ENCODE results near the gene CCDC190.

CCDC190 gene

DNA sequence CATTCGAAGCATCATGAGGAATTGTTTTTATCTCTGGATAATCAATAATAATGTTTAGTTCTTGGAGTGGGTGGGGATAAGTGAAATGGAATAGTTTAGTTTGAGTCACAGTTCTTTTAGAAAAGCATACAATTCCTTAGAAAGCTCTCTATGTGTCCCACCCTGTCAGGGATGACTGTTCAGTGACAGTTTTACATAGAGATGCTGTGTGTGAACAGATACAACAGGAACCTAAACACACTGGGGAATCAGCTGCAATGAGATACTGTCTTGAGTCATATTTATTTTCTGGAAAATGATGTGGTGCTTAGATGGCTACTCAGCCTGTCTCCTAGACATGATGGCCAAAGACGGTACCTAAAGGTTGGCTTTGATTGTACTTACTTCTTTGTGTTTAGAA, 25.7 kb upstream of the CCDC190 start:
- no peaks in the 10 kb centered on the region for H3F3A ChIP-seq (ENCODE audit: low read depth)
- no peaks in the 10 kb centered on the region for H3K9me2 ChIP-seq (replicated peaks; ENCODE audit: low read depth, low read length)
- H3K4me1 ChIP-seq (ENCODE audit: insufficient read depth, low read length, poor library complexity, severe bottlenecking) = no peaks in the 10 kb centered on the region
- H3K9me3 ChIP-seq (ENCODE audit: insufficient read depth, low read depth, low read length) = no peaks in the 10 kb centered on the region
- H3K36me3 ChIP-seq (ENCODE audit: insufficient read depth, low read length) = no peaks in the 10 kb centered on the region
- H2AFZ ChIP-seq (ENCODE audit: low read length) = no peak overlapping the region
- H3K4me3 ChIP-seq (ENCODE audit: low read length, poor library complexity, severe bottlenecking) = no peak overlapping the region
- H4K20me1 ChIP-seq (ENCODE audit: insufficient read depth, low read length, poor library complexity, severe bottlenecking) = no peaks in the 10 kb centered on the region
- H3K27me3 ChIP-seq (ENCODE audit: insufficient read depth, low read length, poor library complexity, severe bottlenecking) = no peaks in the 10 kb centered on the region
- no peak overlapping the region for H3K4me2 ChIP-seq (ENCODE audit: low read depth, low read length, poor library complexity, severe bottlenecking)
- no peak for TF ChIP-seq EZH2phosphoT487 (IDR thresholded peaks at IDR 0.05; ENCODE audit: borderline replicate concordance)
- TF ChIP-seq, protein P1, sequence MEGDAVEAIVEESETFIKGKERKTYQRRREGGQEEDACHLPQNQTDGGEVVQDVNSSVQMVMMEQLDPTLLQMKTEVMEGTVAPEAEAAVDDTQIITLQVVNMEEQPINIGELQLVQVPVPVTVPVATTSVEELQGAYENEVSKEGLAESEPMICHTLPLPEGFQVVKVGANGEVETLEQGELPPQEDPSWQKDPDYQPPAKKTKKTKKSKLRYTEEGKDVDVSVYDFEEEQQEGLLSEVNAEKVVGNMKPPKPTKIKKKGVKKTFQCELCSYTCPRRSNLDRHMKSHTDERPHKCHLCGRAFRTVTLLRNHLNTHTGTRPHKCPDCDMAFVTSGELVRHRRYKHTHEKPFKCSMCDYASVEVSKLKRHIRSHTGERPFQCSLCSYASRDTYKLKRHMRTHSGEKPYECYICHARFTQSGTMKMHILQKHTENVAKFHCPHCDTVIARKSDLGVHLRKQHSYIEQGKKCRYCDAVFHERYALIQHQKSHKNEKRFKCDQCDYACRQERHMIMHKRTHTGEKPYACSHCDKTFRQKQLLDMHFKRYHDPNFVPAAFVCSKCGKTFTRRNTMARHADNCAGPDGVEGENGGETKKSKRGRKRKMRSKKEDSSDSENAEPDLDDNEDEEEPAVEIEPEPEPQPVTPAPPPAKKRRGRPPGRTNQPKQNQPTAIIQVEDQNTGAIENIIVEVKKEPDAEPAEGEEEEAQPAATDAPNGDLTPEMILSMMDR (conservative IDR thresholded peaks at IDR 0.05; ENCODE audit: low read length) = no peak
- H3K9ac ChIP-seq (ENCODE audit: low read depth, low read length, poor library complexity, severe bottlenecking) = no peak overlapping the region
- H3K79me2 ChIP-seq (ENCODE audit: insufficient read depth, low read length) = no peaks in the 10 kb centered on the region

DNA sequence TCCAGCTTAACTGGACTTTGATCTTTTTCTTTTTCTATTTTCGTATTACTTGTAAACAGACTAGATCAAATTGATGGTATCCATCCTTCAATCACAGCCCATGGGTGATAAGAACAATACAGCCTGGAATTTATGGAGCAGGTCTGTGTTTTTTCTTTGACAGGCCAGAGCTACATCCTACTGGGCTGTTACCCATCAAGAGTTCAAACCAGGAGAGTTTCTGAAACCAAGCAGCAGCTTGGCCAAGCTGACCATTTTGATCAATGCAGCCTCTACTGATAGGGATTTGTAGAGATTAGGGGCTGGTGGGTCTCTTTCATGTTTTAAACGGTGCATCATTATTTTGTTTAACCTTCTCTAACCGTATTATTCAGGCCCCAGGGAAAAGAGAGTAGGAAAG, 24.3 kb upstream of the CCDC190 start:
- H3K9me2 ChIP-seq (replicated peaks; ENCODE audit: low read depth, low read length) = no peaks in the 10 kb centered on the region
- TF ChIP-seq EZH2phosphoT487 (IDR thresholded peaks at IDR 0.05; ENCODE audit: borderline replicate concordance) = no peak
- TF ChIP-seq, protein P1 (conservative IDR thresholded peaks at IDR 0.05; ENCODE audit: low read length) = no peak
- no peak overlapping the region for H3K4me2 ChIP-seq (ENCODE audit: low read depth, low read length, poor library complexity, severe bottlenecking)
- no peaks in the 10 kb centered on the region for H3K79me2 ChIP-seq (ENCODE audit: insufficient read depth, low read length)
- H3K9me3 ChIP-seq (ENCODE audit: insufficient read depth, low read depth, low read length) = no peaks in the 10 kb centered on the region
- H3K27me3 ChIP-seq (ENCODE audit: insufficient read depth, low read length, poor library complexity, severe bottlenecking) = no peaks in the 10 kb centered on the region
- H3K4me1 ChIP-seq (ENCODE audit: insufficient read depth, low read length, poor library complexity, severe bottlenecking) = no peaks in the 10 kb centered on the region
- no peaks in the 10 kb centered on the region for H3K36me3 ChIP-seq (ENCODE audit: insufficient read depth, low read length)
- H2AFZ ChIP-seq (ENCODE audit: low read length) = no peak overlapping the region
- no peaks in the 10 kb centered on the region for H3F3A ChIP-seq (ENCODE audit: low read depth)
- H3K9ac ChIP-seq (ENCODE audit: low read depth, low read length, poor library complexity, severe bottlenecking) = no peak overlapping the region
- no peaks in the 10 kb centered on the region for H4K20me1 ChIP-seq (ENCODE audit: insufficient read depth, low read length, poor library complexity, severe bottlenecking)
- no peak overlapping the region for H3K4me3 ChIP-seq (ENCODE audit: low read length, poor library complexity, severe bottlenecking)

DNA sequence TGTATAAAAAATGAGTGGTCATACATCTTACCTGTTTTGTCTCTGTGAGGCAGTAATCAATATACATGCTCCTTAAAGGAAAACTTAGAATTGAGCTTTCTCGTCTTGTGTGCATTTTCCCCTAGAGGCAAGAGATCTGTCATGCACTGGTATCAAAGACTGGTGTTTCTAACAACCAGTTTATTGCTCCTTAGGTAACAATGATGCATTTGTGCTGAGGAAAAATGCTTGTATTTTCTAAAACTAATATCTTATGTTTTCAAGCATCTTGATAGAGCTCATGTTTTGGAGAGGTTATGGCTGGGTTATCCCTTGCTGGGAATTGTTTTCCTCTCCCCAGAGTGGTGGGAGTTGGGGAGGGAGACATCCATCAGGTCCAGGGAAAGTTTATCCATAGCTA, 23.9 kb upstream of the CCDC190 start:
- Histone ChIP-seq H3K4me1 (ENCODE audit: insufficient read depth, low read length, poor library complexity, severe bottlenecking) (no peaks in the 10 kb centered on the region), H3K27me3 (ENCODE audit: insufficient read depth, low read length, poor library complexity, severe bottlenecking) (no peaks in the 10 kb centered on the region)
- no peak for TF ChIP-seq EZH2phosphoT487 (IDR thresholded peaks at IDR 0.05; ENCODE audit: borderline replicate concordance)
- TF ChIP-seq, protein P1 (conservative IDR thresholded peaks at IDR 0.05; ENCODE audit: low read length) = no peak

More for the DNA sequence above, 23.9 kb upstream of the CCDC190 start:
- H3K4me3 ChIP-seq (ENCODE audit: low read length, poor library complexity, severe bottlenecking) = no peak overlapping the region
- no peaks in the 10 kb centered on the region for H3F3A ChIP-seq (ENCODE audit: low read depth)
- no peak overlapping the region for H3K4me2 ChIP-seq (ENCODE audit: low read depth, low read length, poor library complexity, severe bottlenecking)
- no peak overlapping the region for H3K9ac ChIP-seq (ENCODE audit: low read depth, low read length, poor library complexity, severe bottlenecking)
- no peaks in the 10 kb centered on the region for H3K9me3 ChIP-seq (ENCODE audit: insufficient read depth, low read depth, low read length)
- no peaks in the 10 kb centered on the region for H3K79me2 ChIP-seq (ENCODE audit: insufficient read depth, low read length)
- H4K20me1 ChIP-seq (ENCODE audit: insufficient read depth, low read length, poor library complexity, severe bottlenecking) = no peaks in the 10 kb centered on the region
- no peaks in the 10 kb centered on the region for H3K36me3 ChIP-seq (ENCODE audit: insufficient read depth, low read length)
- H2AFZ ChIP-seq (ENCODE audit: low read length) = no peak overlapping the region
- no peaks in the 10 kb centered on the region for H3K9me2 ChIP-seq (replicated peaks; ENCODE audit: low read depth, low read length)
